Astrocyte (in vitro differentiated cells and primary cell): Measurements from ENCODE around the gene EPS15. TPM values are rescaled to one million over a fixed set of nuclear protein-coding genes. Genes with fewer than 3 reads are reported as not detected.
A peak's percentile ranks its signal among the peaks of the same experiment; 100 is the strongest.

Experiments
- DNase-seq: peaks from one replicate; pipeline ENCODE4 v3.0.0-alpha.2; 2010; ENCODE audit warnings: low read depth
- FAIRE-seq: peaks from 2 replicates; lab custom pipeline; 2011; peaks lifted over from hg19 to GRCh38; lab: Jason Lieb, UNC
- H2AFZ ChIP-seq: 2 replicates; pipeline ENCODE4 v1.6.0; 2012; ENCODE audit warnings: low read depth, low read length, inconsistent platforms
- H3K27ac ChIP-seq: 2 replicates; pipeline ENCODE4 v1.5.1; 2011; ENCODE audit warnings: low read depth, low read length, inconsistent platforms
- H3K27me3 ChIP-seq: 2 replicates; pipeline ENCODE4 v1.6.0; 2011; ENCODE audit warnings: low read length, inconsistent platforms; ENCODE audit not compliant: insufficient read depth
- H3K36me3 ChIP-seq: 2 replicates; pipeline ENCODE4 v1.5.1; 2011; ENCODE audit warnings: low read length, inconsistent platforms; ENCODE audit not compliant: insufficient read depth
- H3K4me1 ChIP-seq: 2 replicates; pipeline ENCODE4 v1.5.1; 2011; ENCODE audit warnings: low read length, inconsistent platforms; ENCODE audit not compliant: insufficient read depth
- H3K4me2 ChIP-seq: 2 replicates; pipeline ENCODE4 v1.6.0; 2012; ENCODE audit warnings: low read length, inconsistent platforms
- H3K4me3 ChIP-seq: 2 replicates; pipeline ENCODE4 v1.5.1; 2011; ENCODE audit warnings: low read depth, mild to moderate bottlenecking, low read length, inconsistent platforms; ENCODE audit not compliant: insufficient read depth
- H3K79me2 ChIP-seq: 2 replicates; pipeline ENCODE4 v1.6.0; 2012; ENCODE audit warnings: mild to moderate bottlenecking, low read length, inconsistent platforms; ENCODE audit not compliant: insufficient read depth
- H3K9ac ChIP-seq: 2 replicates; pipeline ENCODE4 v1.6.0; 2012; ENCODE audit warnings: mild to moderate bottlenecking, low read length, inconsistent platforms
- H3K9me3 ChIP-seq: 2 replicates; pipeline ENCODE4 v1.5.1; 2012; ENCODE audit warnings: low read depth, mild to moderate bottlenecking, low read length, inconsistent platforms; ENCODE audit not compliant: insufficient read depth
- H4K20me1 ChIP-seq: 2 replicates; pipeline ENCODE4 v1.6.0; 2012; ENCODE audit warnings: low read length, inconsistent platforms; ENCODE audit not compliant: insufficient read depth
- H3K27ac Mint-ChIP-seq: one replicate; pipeline ENCODE4 v1.8.0; 2021; ENCODE audit warnings: mild to moderate bottlenecking, mixed read lengths; ENCODE audit not compliant: unreplicated experiment
- H3K27me3 Mint-ChIP-seq: one replicate; pipeline ENCODE4 v1.8.0; 2021; ENCODE audit warnings: low read depth, mixed read lengths; ENCODE audit not compliant: unreplicated experiment
- H3K36me3 Mint-ChIP-seq: one replicate; pipeline ENCODE4 v1.8.0; 2021; ENCODE audit warnings: low read depth, mixed read lengths; ENCODE audit not compliant: unreplicated experiment
- H3K4me1 Mint-ChIP-seq: one replicate; pipeline ENCODE4 v1.8.0; 2021; ENCODE audit warnings: low read depth, mixed read lengths; ENCODE audit not compliant: unreplicated experiment
- H3K4me3 Mint-ChIP-seq: one replicate; pipeline ENCODE4 v1.8.0; 2021; ENCODE audit warnings: mild to moderate bottlenecking, moderate library complexity, mixed read lengths; ENCODE audit not compliant: unreplicated experiment
- H3K9me3 Mint-ChIP-seq: one replicate; pipeline ENCODE4 v1.8.0; 2021; ENCODE audit warnings: mild to moderate bottlenecking, mixed read lengths; ENCODE audit not compliant: unreplicated experiment
- CTCF ChIP-seq: IDR thresholded peaks from 2 replicates; pipeline ENCODE4 v1.5.1; 2011; ENCODE audit warnings: low read depth, mild to moderate bottlenecking, inconsistent platforms, low read length, moderate library complexity; ENCODE audit not compliant: insufficient read depth
- EZH2 ChIP-seq: IDR thresholded peaks from 2 replicates; pipeline ENCODE4 v1.6.1; 2012; ENCODE audit warnings: mild to moderate bottlenecking, low read length, inconsistent platforms; ENCODE audit not compliant: insufficient read depth
- total RNA-seq: library from RNA; stranded (reverse); gene quantifications from 2 replicates; pipeline ENCODE4 v1.2.1, GENCODE V29; 2021

Gene EPS15
- total RNA-seq, 1 donor from 2014 or later, result 70.6 TPM

- no peak for DNase-seq
- H3K4me3 Mint-ChIP-seq, result no peak overlapping the region
These were observed 174.3 kb downstream of the EPS15 start for GRCh38 chr1:51344602-51345299.

GRCh38 chr1:51344276-51344601, 174.8 kb downstream of the EPS15 start:
- Histone ChIP-seq H3K27ac (no peak overlapping the region), H3K4me1 (no peaks in the 10 kb centered on the region), H3K9me3 (no peaks in the 10 kb centered on the region), H4K20me1 (peaks cover 5% of the 10 kb centered on the region), H3K4me2 (peak overlapping the region; percentile 58), H3K4me3 (no peak overlapping the region), H3K79me2 (no peaks in the 10 kb centered on the region), H3K9ac (no peak overlapping the region), H2AFZ (no peak overlapping the region), H3K36me3 (no peaks in the 10 kb centered on the region), H3K27me3 (peaks cover 27% of the 10 kb centered on the region)
- TF ChIP-seq EZH2, result no peak
- no peak for TF ChIP-seq CTCF
- Mint-ChIP-seq H3K9me3 (peaks cover 6% of the 10 kb centered on the region), H3K27me3 (peaks cover 32% of the 10 kb centered on the region), H3K4me1 (no peaks in the 10 kb centered on the region), H3K27ac (peak overlapping the region; percentile 50), H3K4me3 (no peak overlapping the region), H3K36me3 (no peaks in the 10 kb centered on the region)
- FAIRE-seq (no peak), DNase-seq (no peak)

More at GRCh38 chr1:51344602-51345299, 174.3 kb downstream of the EPS15 start:
- Mint-ChIP-seq H3K9me3 (peaks cover 6% of the 10 kb centered on the region), H3K27me3 (peaks cover 32% of the 10 kb centered on the region), H3K4me1 (no peaks in the 10 kb centered on the region), H3K36me3 (no peaks in the 10 kb centered on the region), H3K27ac (no peak overlapping the region)
- H3K36me3 ChIP-seq, result no peaks in the 10 kb centered on the region
- H3K27ac ChIP-seq, result no peak overlapping the region
- H3K79me2 ChIP-seq, result no peaks in the 10 kb centered on the region
- H3K27me3 ChIP-seq, result peaks cover 27% of the 10 kb centered on the region
- peak overlapping the region; percentile 17 for H2AFZ ChIP-seq
- H3K9me3 ChIP-seq, result no peaks in the 10 kb centered on the region
- H4K20me1 ChIP-seq, result peaks cover 5% of the 10 kb centered on the region
- H3K4me1 ChIP-seq, result no peaks in the 10 kb centered on the region
- peak overlapping the region; percentile 58 for H3K4me2 ChIP-seq
- H3K4me3 ChIP-seq, result no peak overlapping the region
- no peak overlapping the region for H3K9ac ChIP-seq
- TF ChIP-seq CTCF (no peak), EZH2 (peak; percentile 95)
- no peak for FAIRE-seq

GRCh38 chr1:51343624-51344023, 175.4 kb downstream of the EPS15 start:
- Histone ChIP-seq H3K4me2 (no peak overlapping the region), H3K36me3 (no peaks in the 10 kb centered on the region), H3K27me3 (peaks cover 27% of the 10 kb centered on the region), H3K9ac (no peak overlapping the region), H3K4me1 (no peaks in the 10 kb centered on the region), H2AFZ (no peak overlapping the region), H3K27ac (no peak overlapping the region), H3K4me3 (no peak overlapping the region), H3K79me2 (no peaks in the 10 kb centered on the region), H3K9me3 (no peaks in the 10 kb centered on the region), H4K20me1 (peaks cover 5% of the 10 kb centered on the region)
- TF ChIP-seq EZH2 (no peak), CTCF (no peak)
- Mint-ChIP-seq H3K27me3 (peaks cover 38% of the 10 kb centered on the region), H3K27ac (peak overlapping the region; percentile 50), H3K9me3 (peaks cover 6% of the 10 kb centered on the region), H3K4me3 (no peak overlapping the region), H3K36me3 (no peaks in the 10 kb centered on the region), H3K4me1 (no peaks in the 10 kb centered on the region)
- no peak for FAIRE-seq
- no peak for DNase-seq
